Ovary (tissue), 3 donors: Measurements from ENCODE around the gene SRSF10.

Source experiments
- EP300 ChIP-seq: sonication (generic); formaldehyde crosslinking; IDR thresholded peaks from one replicate; pipeline ENCODE4 v1.6.1; 2017; ENCODE audit warnings: antibody characterized with exemption
- POLR2A ChIP-seq: fragments of 450-650 bp; IDR thresholded peaks from one replicate; pipeline ENCODE4 v1.6.1; 2017; ENCODE audit warnings: antibody characterized with exemption, mild to moderate bottlenecking, moderate library complexity
- TF ChIP-seq, protein P1 (sequence below), 3 donors: fragments of 450-650 bp in 2 of 3; fragments of 200-600 bp in 1 of 3; IDR thresholded peaks; one replicate each; pipeline versions ENCODE4 v1.5.1 to v1.8.0; 2016 to 2022; ENCODE audit warnings: antibody characterized with exemption in 3 of 3, mild to moderate bottlenecking in 1 of 3
- donor health status: DM: no; HTN: no; CAD: no.

DNA sequence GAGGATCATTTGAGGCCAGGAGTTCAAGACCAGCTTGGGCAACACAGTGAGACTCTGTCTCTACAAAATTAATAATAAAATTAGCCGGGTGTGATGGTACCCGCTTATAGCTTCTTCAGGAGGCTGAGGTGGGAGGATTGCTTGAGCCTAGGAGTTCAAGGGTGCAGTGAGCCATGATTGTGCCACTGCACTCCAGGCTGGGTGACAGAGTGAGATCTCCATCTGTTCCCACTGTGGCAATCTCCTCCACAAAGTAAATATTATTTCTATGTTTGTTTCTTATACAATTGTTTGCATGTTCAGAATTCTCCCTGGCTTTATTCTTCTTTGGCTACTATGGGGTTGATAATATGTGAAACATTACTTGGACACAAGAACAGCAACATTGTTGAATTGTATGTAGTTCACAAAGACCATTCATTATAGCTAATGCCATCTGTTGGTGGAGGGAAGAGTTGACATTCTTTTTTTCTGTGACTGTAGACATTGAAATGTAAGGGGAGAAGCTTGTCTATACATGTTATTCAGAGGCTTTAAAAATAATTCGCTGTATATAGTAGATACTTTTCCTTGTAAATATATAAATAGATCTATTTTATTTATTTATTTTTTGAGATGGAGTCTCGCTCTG is 47.8 kb upstream of the SRSF10 start:
- TF ChIP-seq POLR2A (no peak), EP300 (no peak)
- TF ChIP-seq, protein P1, sequence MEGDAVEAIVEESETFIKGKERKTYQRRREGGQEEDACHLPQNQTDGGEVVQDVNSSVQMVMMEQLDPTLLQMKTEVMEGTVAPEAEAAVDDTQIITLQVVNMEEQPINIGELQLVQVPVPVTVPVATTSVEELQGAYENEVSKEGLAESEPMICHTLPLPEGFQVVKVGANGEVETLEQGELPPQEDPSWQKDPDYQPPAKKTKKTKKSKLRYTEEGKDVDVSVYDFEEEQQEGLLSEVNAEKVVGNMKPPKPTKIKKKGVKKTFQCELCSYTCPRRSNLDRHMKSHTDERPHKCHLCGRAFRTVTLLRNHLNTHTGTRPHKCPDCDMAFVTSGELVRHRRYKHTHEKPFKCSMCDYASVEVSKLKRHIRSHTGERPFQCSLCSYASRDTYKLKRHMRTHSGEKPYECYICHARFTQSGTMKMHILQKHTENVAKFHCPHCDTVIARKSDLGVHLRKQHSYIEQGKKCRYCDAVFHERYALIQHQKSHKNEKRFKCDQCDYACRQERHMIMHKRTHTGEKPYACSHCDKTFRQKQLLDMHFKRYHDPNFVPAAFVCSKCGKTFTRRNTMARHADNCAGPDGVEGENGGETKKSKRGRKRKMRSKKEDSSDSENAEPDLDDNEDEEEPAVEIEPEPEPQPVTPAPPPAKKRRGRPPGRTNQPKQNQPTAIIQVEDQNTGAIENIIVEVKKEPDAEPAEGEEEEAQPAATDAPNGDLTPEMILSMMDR (IDR thresholded peaks at IDR 0.05), result peak in 2 of 3 donors; percentile 27 to 65
